Caco-2 (cell line): ENCODE measurements around the gene PRTN3. TPM values are rescaled to one million over a fixed set of nuclear protein-coding genes. Genes with fewer than 3 reads are reported as not detected.

Experiments
- BruUV-seq: library from RNA; stranded (reverse); fragments of 400-500 nt; replicated peaks from 2 replicates; lab custom pipeline; 2021; lab: Mats Ljungman, UMichigan
- CTCF ChIA-PET: fragments of 300-600 bp; sonication (Branson Sonifier 250); formaldehyde crosslinking; loops from one replicate; lab custom pipeline; 2022; ENCODE audit warnings: antibody characterized with exemption; lab: Charles Lee
- POLR2A ChIA-PET: fragments of 300-600 bp; sonication (Branson Sonifier 250); formaldehyde crosslinking; loops from one replicate; lab custom pipeline; 2022; ENCODE audit warnings: antibody characterized with exemption; lab: Charles Lee
- DNase-seq, 2 experiments: peaks; one replicate each; pipeline versions ENCODE4 v3.0.0 to v3.0.0-alpha.2; 2020 to 2022
- H3K27me3 ChIP-seq: replicated peaks from 2 replicates; pipeline ENCODE4 v1.6.0; 2011; ENCODE audit warnings: low read length; ENCODE audit not compliant: control insufficient read depth, insufficient read depth
- H3K36me3 ChIP-seq: 2 replicates; pipeline ENCODE4 v1.5.1; 2011; ENCODE audit warnings: low read length; ENCODE audit not compliant: control insufficient read depth, insufficient read depth
- H3K4me1 ChIP-seq: fragments of 250-450 bp; sonication (Bioruptor Pico); 2 replicates; pipeline ENCODE4 v1.5.1; 2020; ENCODE audit warnings: mild to moderate bottlenecking
- H3K4me3 ChIP-seq: 2 replicates; pipeline ENCODE4 v1.5.1; 2011; ENCODE audit warnings: low read depth, mild to moderate bottlenecking, control low read depth, low read length
- H3K9me3 ChIP-seq: fragments of 250-450 bp; sonication (Bioruptor Pico); 2 replicates; pipeline ENCODE4 v1.5.1; 2020; ENCODE audit warnings: mild to moderate bottlenecking, moderate library complexity
- H3K27ac Mint-ChIP-seq: one replicate; pipeline ENCODE4 v1.8.0; 2022; ENCODE audit warnings: mixed read lengths; ENCODE audit not compliant: unreplicated experiment
- H3K27me3 Mint-ChIP-seq: one replicate; pipeline ENCODE4 v1.8.0; 2022; ENCODE audit warnings: mixed read lengths; ENCODE audit not compliant: insufficient read depth, unreplicated experiment
- H3K36me3 Mint-ChIP-seq: one replicate; pipeline ENCODE4 v1.8.0; 2022; ENCODE audit warnings: mild to moderate bottlenecking, mixed read lengths; ENCODE audit not compliant: insufficient read depth, unreplicated experiment
- H3K4me1 Mint-ChIP-seq: one replicate; pipeline ENCODE4 v1.8.0; 2022; ENCODE audit warnings: low read depth, mixed read lengths; ENCODE audit not compliant: unreplicated experiment
- H3K4me3 Mint-ChIP-seq: one replicate; pipeline ENCODE4 v1.8.0; 2022; ENCODE audit warnings: mild to moderate bottlenecking, moderate library complexity, mixed read lengths; ENCODE audit not compliant: unreplicated experiment
- H3K9me3 Mint-ChIP-seq: one replicate; pipeline ENCODE4 v1.8.0; 2022; ENCODE audit warnings: mixed read lengths; ENCODE audit not compliant: unreplicated experiment
- intact Hi-C: fragments of 100-400 bp; cut with micrococcal nuclease; formaldehyde crosslinking; loops from one replicate; pipeline ENCODE4 v1.10.0; 2022; ENCODE audit not compliant: unreplicated experiment
- total RNA-seq: library from RNA; stranded (reverse); gene quantifications from 2 replicates; pipeline ENCODE4 v1.2.3, GENCODE V29; 2022
- TF ChIP-seq, protein P1 (sequence below), 2 experiments: fragments of 200-600 bp in 1 of 2; IDR thresholded peaks; 1 replicate in 1 of 2; 2 replicates in 1 of 2; pipeline versions ENCODE4 v1.5.1 to v1.8.0; 2011 to 2022; ENCODE audit warnings: antibody characterized with exemption in 1 of 2, control low read depth in 1 of 2, inconsistent platforms in 1 of 2, low read depth in 1 of 2, low read length in 1 of 2, mild to moderate bottlenecking in 1 of 2, moderate library complexity in 1 of 2; ENCODE audit not compliant: insufficient read depth in 1 of 2, severe bottlenecking in 1 of 2, unreplicated experiment in 1 of 2

The PRTN3 gene
- total RNA-seq, 1 experiment from 2014 or later, result 0.29 TPM

- POLR2A ChIA-PET, result no interaction called here
- no peak overlapping the region for H3K4me3 ChIP-seq
- peaks cover 5% of the 10 kb centered on the region for H3K36me3 ChIP-seq
- Mint-ChIP-seq H3K36me3 (peaks cover 68% of the 10 kb centered on the region), H3K9me3 (no peaks in the 10 kb centered on the region), H3K4me1 (no peaks in the 10 kb centered on the region), H3K27me3 (no peaks in the 10 kb centered on the region), H3K4me3 (no peak overlapping the region), H3K27ac (no peak overlapping the region)
- no peaks in the 10 kb centered on the region; the same call in 1 of the 2 replicates for H3K4me1 ChIP-seq
- CTCF ChIA-PET, result no interaction called here
- intact Hi-C loops, result no loop called here
- H3K9me3 ChIP-seq, result no peaks in the 10 kb centered on the region
- BruUV-seq, result no TSS peak
- TF ChIP-seq, protein P1, sequence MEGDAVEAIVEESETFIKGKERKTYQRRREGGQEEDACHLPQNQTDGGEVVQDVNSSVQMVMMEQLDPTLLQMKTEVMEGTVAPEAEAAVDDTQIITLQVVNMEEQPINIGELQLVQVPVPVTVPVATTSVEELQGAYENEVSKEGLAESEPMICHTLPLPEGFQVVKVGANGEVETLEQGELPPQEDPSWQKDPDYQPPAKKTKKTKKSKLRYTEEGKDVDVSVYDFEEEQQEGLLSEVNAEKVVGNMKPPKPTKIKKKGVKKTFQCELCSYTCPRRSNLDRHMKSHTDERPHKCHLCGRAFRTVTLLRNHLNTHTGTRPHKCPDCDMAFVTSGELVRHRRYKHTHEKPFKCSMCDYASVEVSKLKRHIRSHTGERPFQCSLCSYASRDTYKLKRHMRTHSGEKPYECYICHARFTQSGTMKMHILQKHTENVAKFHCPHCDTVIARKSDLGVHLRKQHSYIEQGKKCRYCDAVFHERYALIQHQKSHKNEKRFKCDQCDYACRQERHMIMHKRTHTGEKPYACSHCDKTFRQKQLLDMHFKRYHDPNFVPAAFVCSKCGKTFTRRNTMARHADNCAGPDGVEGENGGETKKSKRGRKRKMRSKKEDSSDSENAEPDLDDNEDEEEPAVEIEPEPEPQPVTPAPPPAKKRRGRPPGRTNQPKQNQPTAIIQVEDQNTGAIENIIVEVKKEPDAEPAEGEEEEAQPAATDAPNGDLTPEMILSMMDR (IDR thresholded peaks at IDR 0.05; ENCODE audit: insufficient read depth in 1 of 2, low read depth in 1 of 2, low read length in 1 of 2, severe bottlenecking in 1 of 2, unreplicated experiment in 1 of 2), result no peak
- DNase-seq, result no peak
- no peaks in the 10 kb centered on the region for H3K27me3 ChIP-seq
Observed at GRCh38 chr19:873084-873483, 32.3 kb downstream of the PRTN3 start.

GRCh38 chr19:873561-874041, 32.8 kb downstream of the PRTN3 start:
- ChIA-PET POLR2A (no interaction called here), CTCF (interaction anchor here (0.6 kb wide), 1 partner anchor 113 kb away, joined by 3 read pairs; no protein-coding TSS in a partner anchor)
- Mint-ChIP-seq H3K4me1 (no peaks in the 10 kb centered on the region), H3K4me3 (no peak overlapping the region), H3K36me3 (peaks cover 65% of the 10 kb centered on the region), H3K27me3 (no peaks in the 10 kb centered on the region), H3K27ac (no peak overlapping the region), H3K9me3 (no peaks in the 10 kb centered on the region)
- no peak for DNase-seq
- Histone ChIP-seq H3K27me3 (no peaks in the 10 kb centered on the region), H3K9me3 (no peaks in the 10 kb centered on the region), H3K4me1 (no peaks in the 10 kb centered on the region; the same call in 1 of the 2 replicates), H3K36me3 (peaks cover 3% of the 10 kb centered on the region), H3K4me3 (no peak overlapping the region)
- TF ChIP-seq, protein P1 (IDR thresholded peaks at IDR 0.05; ENCODE audit: insufficient read depth in 1 of 2, low read depth in 1 of 2, low read length in 1 of 2, severe bottlenecking in 1 of 2, unreplicated experiment in 1 of 2), result no peak
- BruUV-seq, result no TSS peak
- intact Hi-C loops, result no loop called here

DNA sequence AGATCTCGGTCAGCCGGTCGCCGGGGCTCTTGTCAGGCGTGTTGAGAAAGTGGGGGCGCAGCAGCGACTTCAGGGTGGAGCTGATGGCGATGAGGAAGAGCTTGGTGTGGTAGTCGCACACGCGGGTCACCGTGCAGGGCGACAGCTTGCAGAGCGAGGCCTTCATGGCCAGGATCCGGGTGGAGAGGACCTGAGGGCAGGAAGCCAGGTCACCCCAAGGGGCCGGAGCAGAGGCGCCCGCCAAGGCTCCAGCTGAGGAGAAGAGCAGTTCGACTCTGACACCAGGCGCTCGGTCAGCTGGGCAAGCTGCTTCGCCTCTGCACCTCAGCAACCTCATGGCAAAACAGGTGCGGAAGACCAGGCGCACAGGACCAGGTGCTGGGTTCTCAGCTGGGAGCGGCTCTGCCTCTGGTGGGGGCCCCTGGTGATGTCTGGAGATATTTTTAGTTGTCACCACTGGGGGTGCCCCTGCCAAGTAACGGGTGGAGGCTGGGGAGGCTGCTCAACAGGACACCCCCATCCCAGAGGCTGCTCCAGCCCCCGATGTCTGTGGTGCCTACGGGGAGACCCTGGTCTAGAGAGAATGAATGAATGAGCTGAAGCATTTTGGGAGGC, 34.6 kb downstream of the PRTN3 start:
- Histone ChIP-seq H3K4me1 (no peaks in the 10 kb centered on the region), H3K4me3 (no peak overlapping the region), H3K27me3 (no peaks in the 10 kb centered on the region), H3K36me3 (peaks cover 3% of the 10 kb centered on the region), H3K9me3 (no peaks in the 10 kb centered on the region)
- DNase-seq, result no peak
- ChIA-PET POLR2A (no interaction called here), CTCF (no interaction called here)
- Mint-ChIP-seq H3K27ac (no peak overlapping the region), H3K4me3 (no peak overlapping the region), H3K36me3 (peaks cover 59% of the 10 kb centered on the region), H3K27me3 (no peaks in the 10 kb centered on the region), H3K4me1 (no peaks in the 10 kb centered on the region), H3K9me3 (no peaks in the 10 kb centered on the region)
- BruUV-seq, result no TSS peak
- TF ChIP-seq, protein P1 (IDR thresholded peaks at IDR 0.05; ENCODE audit: insufficient read depth in 1 of 2, low read depth in 1 of 2, low read length in 1 of 2, severe bottlenecking in 1 of 2, unreplicated experiment in 1 of 2), result no peak
- intact Hi-C loops, result no loop called here
